HG03103 (cell line): ENCODE measurements around the gene POU2F3.

Experiments used
- ATAC-seq: cut with Tn5 transposase; IDR thresholded peaks from one replicate; pipeline ENCODE4 v1.9.1; 2021; ENCODE audit warnings: low read depth; ENCODE audit not compliant: unreplicated experiment

POU2F3 gene

GRCh38 chr11:120335908-120336640 lies 96.1 kb downstream of the POU2F3 start, which contains the start of gene ARHGEF12:
Gene ARHGEF12, plus strand, starts transcription at chr11:120336413. Its CDS starts 831 bp downstream, at chr11:120337244.
- ATAC-seq, result peak; percentile 51

DNA sequence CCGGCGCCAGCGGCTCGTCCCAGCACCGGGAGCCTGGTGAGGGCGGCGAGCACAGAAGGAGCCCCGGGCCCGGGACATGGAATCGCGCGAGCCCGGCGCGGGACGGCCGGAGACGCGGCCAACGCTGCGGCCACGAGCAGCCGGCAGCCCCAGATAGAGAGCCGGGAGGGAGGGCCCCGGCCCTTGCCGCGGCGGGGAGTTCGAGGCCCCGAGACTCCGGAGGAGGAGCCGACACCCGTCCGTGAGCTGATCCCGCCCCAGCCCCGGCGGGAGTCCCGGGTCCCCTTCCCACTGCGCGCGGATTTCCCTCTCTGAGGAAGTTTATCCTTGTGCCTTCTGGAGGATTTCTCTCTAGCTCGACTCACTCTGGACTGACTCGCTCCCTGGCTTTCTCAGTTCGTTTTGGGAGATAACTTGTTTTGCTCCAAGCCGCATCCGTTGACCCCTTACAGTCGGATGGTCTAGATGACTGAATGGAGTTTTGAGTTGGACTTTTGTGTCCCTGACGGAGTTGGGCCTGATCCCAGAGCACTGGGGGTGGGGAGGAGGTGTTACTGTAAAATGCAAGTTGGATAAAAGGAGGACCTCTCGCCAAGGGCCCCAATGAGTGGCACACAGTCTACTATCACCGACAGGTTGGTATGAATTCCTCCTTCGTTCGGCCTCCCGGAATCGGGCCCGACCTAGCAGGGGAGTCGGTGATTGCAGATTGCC lies 96.9 kb downstream of the POU2F3 start:
- ATAC-seq, result peak; percentile 20

GRCh38 chr11:120337355-120338106 lies 97.6 kb downstream of the POU2F3 start:
- ATAC-seq, result no peak

- no peak for ATAC-seq
Observed at GRCh38 chr11:120338107-120338933, 98.4 kb downstream of the POU2F3 start.

- ATAC-seq, result no peak
Observed at GRCh38 chr11:120339394-120339890, 99.5 kb downstream of the POU2F3 start.

DNA sequence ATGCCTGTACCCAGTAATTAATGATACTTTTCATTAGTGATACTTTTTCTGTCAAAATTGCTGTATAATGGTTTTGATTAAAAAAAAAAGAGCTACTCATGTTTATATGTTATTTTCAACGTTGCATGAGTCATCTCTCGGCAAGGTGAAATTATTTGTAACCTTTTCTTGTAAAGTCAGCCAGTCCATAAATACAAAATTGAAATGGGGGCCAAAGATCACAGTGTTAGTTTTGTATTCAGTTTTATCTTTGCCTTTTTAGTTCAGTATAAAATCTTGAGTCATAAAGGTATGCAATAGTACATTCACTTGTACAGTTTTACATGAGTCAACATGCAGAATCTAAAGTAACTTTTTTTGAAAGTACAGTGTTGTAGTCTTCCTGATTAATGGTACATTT lies 100.6 kb downstream of the POU2F3 start:
- ATAC-seq, result no peak

DNA sequence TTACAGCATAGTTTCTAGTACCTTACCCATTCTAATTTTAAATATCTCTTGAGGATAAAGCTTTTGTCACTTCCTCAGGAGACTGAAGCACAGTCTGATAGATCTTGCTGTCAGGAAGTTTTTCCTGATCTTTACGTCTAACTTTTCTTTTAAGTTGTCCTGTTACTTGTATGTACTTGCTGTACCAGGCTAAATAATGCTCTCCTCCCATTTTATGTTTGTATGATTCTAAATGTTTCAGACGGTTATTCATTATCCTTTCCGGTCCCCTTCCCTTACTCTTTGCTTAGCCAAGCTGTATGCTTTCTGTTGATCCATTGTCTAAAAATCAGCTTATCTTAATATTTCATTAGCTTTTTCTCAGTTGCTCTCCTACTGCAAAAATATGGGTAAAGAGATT lies 102.3 kb downstream of the POU2F3 start:
- ATAC-seq, result no peak

DNA sequence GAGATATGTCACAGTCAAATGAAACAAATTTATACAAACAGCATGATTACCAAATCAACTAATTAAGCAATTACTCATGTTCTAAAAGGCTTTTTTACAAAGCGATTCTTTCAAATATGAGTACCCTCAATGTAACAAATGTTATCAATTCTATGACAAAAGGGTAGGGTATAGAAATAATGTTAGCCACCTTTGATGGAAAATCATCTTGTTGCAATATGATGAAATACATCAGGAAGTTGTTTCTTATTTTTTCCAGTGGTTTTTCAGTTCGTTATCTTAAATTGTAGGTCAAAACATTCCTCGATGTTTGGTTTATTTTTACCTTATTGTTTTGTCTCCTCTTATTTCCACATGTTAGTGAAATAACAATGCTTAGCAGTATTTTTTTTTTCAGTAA lies 102.7 kb downstream of the POU2F3 start:
- ATAC-seq, result no peak

GRCh38 chr11:120343429-120343828 lies 103.5 kb downstream of the POU2F3 start:
- peak; percentile 59 for ATAC-seq

DNA sequence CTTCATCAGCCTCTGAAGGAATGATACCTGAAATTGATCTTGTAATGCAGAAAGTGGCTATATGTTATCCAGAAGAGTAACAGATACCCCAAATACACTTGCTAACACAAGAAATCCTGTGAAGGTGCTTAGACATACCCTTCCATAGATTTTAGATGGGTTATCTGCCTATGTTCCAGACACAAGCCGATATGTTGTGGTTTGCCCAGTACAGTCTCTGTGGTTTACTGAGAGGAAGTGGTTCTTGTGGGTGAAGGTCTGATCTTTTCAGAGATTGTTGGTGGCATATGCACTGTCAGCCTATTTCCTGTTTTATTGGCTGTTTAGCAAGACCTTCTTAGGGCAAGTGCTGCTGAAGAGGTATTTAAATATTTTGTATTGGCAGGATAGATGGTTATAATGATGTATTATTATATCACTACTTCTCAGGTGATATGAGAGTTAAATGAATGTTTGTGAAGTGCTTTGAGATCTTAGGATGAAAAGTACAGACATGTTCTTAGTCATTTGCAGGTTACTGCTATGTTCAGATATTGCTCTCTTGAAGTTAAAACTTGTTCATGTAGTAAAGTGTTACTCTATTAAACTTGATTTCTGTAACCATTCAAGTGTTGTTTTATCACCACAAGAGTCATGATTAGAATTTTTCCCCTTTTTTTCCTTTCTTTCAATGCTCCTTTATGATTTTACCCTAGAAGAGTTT lies 104.5 kb downstream of the POU2F3 start:
- ATAC-seq, result peak; percentile 74

GRCh38 chr11:120346233-120346632 lies 106.3 kb downstream of the POU2F3 start:
- ATAC-seq, result no peak

DNA sequence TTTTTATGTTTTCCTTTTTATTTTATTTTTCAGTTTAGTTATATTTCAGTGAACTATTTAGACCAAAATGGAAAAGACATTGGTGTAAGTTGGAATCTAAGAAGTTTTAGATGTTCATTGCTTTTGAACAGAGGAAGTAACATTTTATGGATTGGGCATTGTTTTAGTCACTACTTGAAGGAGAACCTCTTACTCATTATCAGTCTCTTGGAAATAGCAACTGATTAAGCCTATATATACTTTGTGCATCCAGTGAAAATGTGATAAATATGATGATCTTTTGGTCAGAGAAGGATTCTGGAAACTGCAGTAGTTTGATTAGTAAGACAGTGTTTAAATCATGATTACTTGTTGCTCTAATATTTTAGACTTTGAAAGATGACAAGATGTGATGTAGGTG lies 110.7 kb downstream of the POU2F3 start:
- ATAC-seq, result no peak

DNA sequence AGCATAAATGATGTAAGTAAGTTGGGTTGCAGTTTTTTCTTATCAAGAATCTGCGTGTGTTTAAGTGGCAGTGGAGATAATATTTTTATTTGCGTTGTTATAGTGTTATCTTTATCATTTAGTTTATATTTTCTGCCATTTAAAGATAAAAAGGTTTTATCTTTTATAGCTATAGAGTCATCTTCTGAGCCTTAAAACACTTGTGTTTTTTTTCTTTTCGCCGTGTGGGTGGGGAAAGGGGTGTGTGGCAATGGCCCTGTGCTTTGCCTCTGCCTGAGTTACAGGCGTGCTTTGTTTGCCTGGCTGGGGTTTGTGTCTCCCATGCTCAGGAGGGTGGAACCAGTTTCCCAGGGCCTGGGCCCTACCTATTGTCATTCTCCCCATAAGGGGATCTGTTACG lies 112.5 kb downstream of the POU2F3 start:
- ATAC-seq, result no peak

- no peak for ATAC-seq
Observed at GRCh38 chr11:120354068-120354467, 114.1 kb downstream of the POU2F3 start.

- no peak for ATAC-seq
Observed at GRCh38 chr11:120354779-120355178, 114.8 kb downstream of the POU2F3 start.

GRCh38 chr11:120357620-120358019 lies 117.7 kb downstream of the POU2F3 start:
- ATAC-seq, result no peak

DNA sequence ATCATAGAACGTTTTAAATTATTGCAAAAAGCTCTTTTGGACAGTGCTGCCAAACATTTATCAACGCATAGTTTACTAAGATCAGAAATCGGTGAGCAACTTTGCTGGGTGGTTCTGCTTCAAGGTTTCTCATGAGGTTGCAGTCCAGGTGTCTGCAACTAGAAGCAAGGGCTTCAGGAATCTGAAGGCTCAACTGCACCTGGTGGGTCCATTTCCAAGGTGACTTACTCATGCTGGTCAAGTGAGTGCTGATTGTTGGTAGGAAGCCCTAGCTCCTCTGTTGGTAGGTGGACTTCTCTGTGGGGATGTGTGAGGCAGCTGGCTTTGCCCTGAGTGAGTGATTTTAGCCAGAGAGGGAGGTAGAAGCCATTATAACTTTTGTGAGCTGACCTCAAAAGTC lies 118.8 kb downstream of the POU2F3 start:
- ATAC-seq, result no peak

DNA sequence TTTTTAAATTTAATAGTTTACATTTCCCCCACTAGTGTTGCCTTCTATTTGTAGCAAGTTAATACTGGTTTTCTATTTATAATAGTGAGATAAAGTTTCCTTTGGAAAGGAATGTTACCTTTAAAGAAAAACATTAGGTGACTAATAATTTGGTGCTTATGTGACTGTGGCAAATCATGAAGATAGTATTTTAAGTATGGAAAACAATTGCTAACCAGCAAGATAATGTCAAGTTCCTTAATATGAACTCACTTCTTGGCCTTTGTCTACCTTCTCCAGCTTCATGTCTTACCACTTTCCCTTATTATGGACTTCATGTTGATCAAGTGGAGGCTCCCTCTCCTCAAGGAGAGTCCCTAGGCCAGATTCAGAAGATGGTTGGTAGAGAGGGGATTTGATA lies 123.5 kb downstream of the POU2F3 start:
- no peak for ATAC-seq

- no peak for ATAC-seq
Observed at GRCh38 chr11:120365512-120365911, 125.6 kb downstream of the POU2F3 start.
